GM18907 (cell line): ENCODE data around the gene MYBPC1.

Source experiments
- ATAC-seq: cut with Tn5 transposase; IDR thresholded peaks from one replicate; pipeline ENCODE4 v1.9.1; 2021; ENCODE audit warnings: mild to moderate bottlenecking, moderate library complexity; ENCODE audit not compliant: unreplicated experiment

MYBPC1 gene

GRCh38 chr12:101599771-101600484, 5.2 kb downstream of the MYBPC1 start:
- ATAC-seq: no peak

GRCh38 chr12:101604132-101604531, 9.4 kb downstream of the MYBPC1 start:
- ATAC-seq: no peak

GRCh38 chr12:101607894-101608293, 13.1 kb downstream of the MYBPC1 start:
- no peak for ATAC-seq

- no peak for ATAC-seq
These were observed 13.7 kb downstream of the MYBPC1 start for GRCh38 chr12:101608301-101609133.

GRCh38 chr12:101609198-101609597, 14.4 kb downstream of the MYBPC1 start:
- no peak for ATAC-seq

- ATAC-seq: no peak
These were observed 17.6 kb downstream of the MYBPC1 start for GRCh38 chr12:101612160-101612916.

- no peak for ATAC-seq
These were observed 21.3 kb downstream of the MYBPC1 start for GRCh38 chr12:101616027-101616494.

- no peak for ATAC-seq
These were observed 24.4 kb downstream of the MYBPC1 start for GRCh38 chr12:101619026-101619786.

GRCh38 chr12:101619858-101620761, 25.3 kb downstream of the MYBPC1 start:
- ATAC-seq: no peak

GRCh38 chr12:101620762-101621133, 26.0 kb downstream of the MYBPC1 start:
- ATAC-seq: no peak

GRCh38 chr12:101628676-101629075, 33.9 kb downstream of the MYBPC1 start:
- ATAC-seq: no peak

- peak; percentile 96 for ATAC-seq
These were observed 40.0 kb downstream of the MYBPC1 start for GRCh38 chr12:101634724-101635123.

- ATAC-seq: no peak
These were observed 43.2 kb downstream of the MYBPC1 start for GRCh38 chr12:101637936-101638335.

- no peak for ATAC-seq
These were observed 47.6 kb downstream of the MYBPC1 start for GRCh38 chr12:101642115-101643067.

- ATAC-seq: no peak
These were observed 52.9 kb downstream of the MYBPC1 start for GRCh38 chr12:101647711-101648110.

- ATAC-seq: no peak
These were observed 53.4 kb downstream of the MYBPC1 start for GRCh38 chr12:101648195-101648594.

- no peak for ATAC-seq
These were observed 55.8 kb downstream of the MYBPC1 start for GRCh38 chr12:101650346-101651117.

GRCh38 chr12:101653030-101653429, 58.3 kb downstream of the MYBPC1 start:
- no peak for ATAC-seq
